Gastrocnemius medialis (tissue), 4 donors: ENCODE data around the gene FAM124B. TPM values are rescaled to one million over a fixed set of nuclear protein-coding genes. Genes with fewer than 3 reads are reported as not detected.
"Not testable (repeated sequence)": the region's sequence is repeated elsewhere in the genome, so short reads cannot be mapped to it uniquely, and the experiment has no call there.

ENCODE experiments used
- ATAC-seq, 2 donors: fragments of 150-250 bp; one replicate each; pipeline ENCODE4 v1.9.1; 2016
- DNase-seq, 2 donors: peaks; one replicate each; pipeline ENCODE4 v3.0.0-alpha.2; 2019
- H3K27ac ChIP-seq, 4 donors: fragments of 200-600 bp; sonication (generic); 1 replicate in 1 of 4; 2 replicates in 3 of 4; pipeline ENCODE4 v1.5.1; 2016 to 2018; ENCODE audit warnings: mild to moderate bottlenecking in 2 of 4, moderate library complexity in 1 of 4
- H3K27me3 ChIP-seq, 3 donors: fragments of 200-600 bp; sonication (generic) in 2 of 3; 1 replicate in 1 of 3; 2 replicates in 2 of 3; pipeline versions ENCODE4 v1.5.1 to v1.6.0; 2016 to 2019; ENCODE audit warnings: mild to moderate bottlenecking in 1 of 3, moderate library complexity in 1 of 3
- H3K36me3 ChIP-seq, 2 donors: fragments of 200-600 bp; sonication (generic) in 1 of 2; one replicate each; pipeline ENCODE4 v1.5.1; 2017 to 2018
- H3K4me1 ChIP-seq, 2 donors: fragments of 200-600 bp; sonication (generic) in 1 of 2; one replicate each; pipeline ENCODE4 v1.5.1; 2016 to 2017; ENCODE audit warnings: mild to moderate bottlenecking in 2 of 2
- H3K4me3 ChIP-seq, 4 donors: fragments of 200-600 bp; sonication (generic) in 3 of 4; 1 replicate in 1 of 4; 2 replicates in 3 of 4; pipeline ENCODE4 v1.5.1; 2016 to 2019; ENCODE audit warnings: mild to moderate bottlenecking in 2 of 4
- H3K9me3 ChIP-seq, 3 donors: fragments of 200-600 bp; sonication (generic) in 2 of 3; 1 replicate in 1 of 3; 2 replicates in 2 of 3; pipeline ENCODE4 v1.5.1; 2016 to 2019
- POLR2A ChIP-seq, 2 donors: fragments of 450-650 bp; IDR thresholded peaks; one replicate each; pipeline ENCODE4 v1.6.1; 2017; ENCODE audit warnings: antibody characterized with exemption in 2 of 2, mild to moderate bottlenecking in 2 of 2, moderate library complexity in 2 of 2
- in situ Hi-C, 4 donors: fragments of 200-750 bp; cut with MboI; loops; one replicate each; pipeline versions ENCODE4 v1.15.0 to v1.8.0; 2017; ENCODE audit warnings: low sequenced_read_pairs in 4 of 4
- intact Hi-C: fragments of 100-400 bp; cut with DNase I; formaldehyde crosslinking; loops from one replicate; pipeline ENCODE4 v1.15.1; 2023; ENCODE audit warnings: low total_unique reads
- total RNA-seq, 4 donors: library from RNA; depleted of rRNA; stranded (reverse); fragments of >200 nt; gene quantifications; one replicate each; pipeline versions ENCODE4 v1.1.0 to v1.2.3, GENCODE V29; 2016
- TF ChIP-seq, protein P1 (sequence below), 5 experiments: fragments of 450-650 bp in 3 of 5; fragments of 200-600 bp in 2 of 5; sonication (generic) in 2 of 5; IDR thresholded peaks in 4 of 5; conservative IDR thresholded peaks in 1 of 5; 1 replicate in 4 of 5; 2 replicates in 1 of 5; pipeline ENCODE4 v1.5.1; 2016 to 2019; ENCODE audit warnings: antibody characterized with exemption in 5 of 5, mild to moderate bottlenecking in 3 of 5, moderate library complexity in 3 of 5

The FAM124B gene
- total RNA-seq, 4 donors from 2014 or later: 1.7 to 2.4 (median 2.1) TPM

DNA sequence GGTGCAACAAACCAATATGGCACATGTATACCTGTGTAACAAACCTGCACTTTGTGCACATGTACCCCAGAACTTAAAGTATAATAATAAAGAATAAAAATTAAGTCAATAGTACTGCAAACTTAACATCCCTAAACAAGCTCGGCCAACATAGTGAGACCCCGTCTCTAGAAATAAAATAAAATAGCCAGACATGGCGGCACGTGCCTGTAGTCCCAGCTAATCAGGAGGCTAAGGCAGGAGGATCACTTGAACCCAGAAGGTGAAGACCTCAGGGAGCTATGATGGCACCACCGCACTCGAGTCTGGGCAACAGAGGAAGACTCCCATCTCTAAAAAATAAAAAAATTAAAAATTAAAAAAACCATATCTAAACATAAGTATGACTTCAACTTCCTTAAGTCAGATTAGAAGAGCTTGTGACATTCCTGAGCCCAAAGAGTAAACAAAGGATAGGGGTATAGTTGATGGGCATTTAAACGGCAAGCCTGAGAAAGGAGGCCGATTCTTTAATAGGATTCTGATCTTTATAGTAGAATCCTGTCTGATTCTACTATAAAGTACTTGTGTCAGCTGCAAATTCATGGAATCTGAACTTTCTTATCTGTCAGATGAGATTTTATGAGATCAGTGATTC lies 1.6 kb downstream of the FAM124B start:
- Histone ChIP-seq H3K9me3 (no peaks in the 10 kb centered on the region), H3K36me3 (no peaks in the 10 kb centered on the region), H3K4me1 (peaks cover 0 to 3% of the 10 kb centered on the region in 2 donors), H3K27ac (peak overlapping the region; percentile 30 to 74 (median 56)), H3K4me3 (peak overlapping the region; percentile 39 to 51 (median 48)), H3K27me3 (no peaks in the 10 kb centered on the region)
- intact Hi-C loops: no loop called here
- DNase-seq (no peak), ATAC-seq (no peak)
- in situ Hi-C loops: no loop called here
- TF ChIP-seq, protein P1, sequence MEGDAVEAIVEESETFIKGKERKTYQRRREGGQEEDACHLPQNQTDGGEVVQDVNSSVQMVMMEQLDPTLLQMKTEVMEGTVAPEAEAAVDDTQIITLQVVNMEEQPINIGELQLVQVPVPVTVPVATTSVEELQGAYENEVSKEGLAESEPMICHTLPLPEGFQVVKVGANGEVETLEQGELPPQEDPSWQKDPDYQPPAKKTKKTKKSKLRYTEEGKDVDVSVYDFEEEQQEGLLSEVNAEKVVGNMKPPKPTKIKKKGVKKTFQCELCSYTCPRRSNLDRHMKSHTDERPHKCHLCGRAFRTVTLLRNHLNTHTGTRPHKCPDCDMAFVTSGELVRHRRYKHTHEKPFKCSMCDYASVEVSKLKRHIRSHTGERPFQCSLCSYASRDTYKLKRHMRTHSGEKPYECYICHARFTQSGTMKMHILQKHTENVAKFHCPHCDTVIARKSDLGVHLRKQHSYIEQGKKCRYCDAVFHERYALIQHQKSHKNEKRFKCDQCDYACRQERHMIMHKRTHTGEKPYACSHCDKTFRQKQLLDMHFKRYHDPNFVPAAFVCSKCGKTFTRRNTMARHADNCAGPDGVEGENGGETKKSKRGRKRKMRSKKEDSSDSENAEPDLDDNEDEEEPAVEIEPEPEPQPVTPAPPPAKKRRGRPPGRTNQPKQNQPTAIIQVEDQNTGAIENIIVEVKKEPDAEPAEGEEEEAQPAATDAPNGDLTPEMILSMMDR (IDR thresholded peaks at IDR 0.05 in 4 of 5, conservative IDR thresholded peaks at IDR 0.05 in 1 of 5): no peak
- TF ChIP-seq POLR2A (IDR thresholded peaks at IDR 0.05): no peak

DNA sequence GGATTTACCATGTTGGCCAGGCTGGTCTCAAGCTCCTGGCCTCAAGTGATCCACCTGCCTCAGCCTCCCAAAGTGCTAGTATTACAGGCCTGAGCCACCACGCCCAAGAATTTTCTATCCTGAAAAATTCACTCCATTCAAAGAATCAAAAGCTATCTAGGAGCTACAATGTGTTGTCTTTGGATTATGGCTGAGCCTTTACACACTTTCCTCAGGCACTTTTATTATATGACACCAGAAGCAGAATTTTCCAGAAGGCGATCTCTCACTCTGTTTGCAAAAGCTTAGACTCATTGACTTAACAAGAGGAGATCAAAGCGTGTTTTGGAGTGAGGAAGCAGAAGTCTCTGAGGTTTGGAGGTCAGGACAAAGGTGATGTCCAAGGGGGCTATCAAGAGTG lies 3.6 kb downstream of the FAM124B start:
- in situ Hi-C loops: no loop called here

DNA sequence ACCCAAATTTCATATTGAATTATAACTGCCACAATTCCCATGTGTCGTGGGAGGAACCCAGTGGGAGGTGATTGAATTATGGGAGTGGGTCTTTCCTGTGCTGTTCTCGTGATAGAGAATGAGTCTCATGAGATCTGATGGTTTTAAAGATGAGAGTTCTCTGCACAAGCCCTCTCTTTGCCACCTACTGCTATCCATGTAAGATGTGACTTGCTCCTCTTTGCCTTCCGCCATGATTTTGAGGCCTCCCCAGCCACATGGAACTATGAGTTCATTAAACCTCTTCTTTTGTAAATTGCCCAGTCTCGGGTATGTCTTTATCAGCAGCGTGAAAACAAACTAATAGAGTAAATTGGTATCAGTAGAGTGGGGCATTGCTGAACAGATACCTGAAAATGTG lies 4.8 kb downstream of the FAM124B start:
- H3K9me3 ChIP-seq, H3K4me3 ChIP-seq, H3K36me3 ChIP-seq, H3K27ac ChIP-seq, ATAC-seq, H3K4me1 ChIP-seq, H3K27me3 ChIP-seq, in situ Hi-C loops, intact Hi-C loops, DNase-seq: not testable (repeated sequence)

More for the DNA sequence above, 3.6 kb downstream of the FAM124B start:
- no peak for DNase-seq
- ATAC-seq: no peak
- Histone ChIP-seq H3K36me3 (no peaks in the 10 kb centered on the region), H3K9me3 (no peaks in the 10 kb centered on the region), H3K27ac (no peak overlapping the region), H3K27me3 (no peaks in the 10 kb centered on the region), H3K4me1 (peaks cover 0 to 3% of the 10 kb centered on the region in 2 donors), H3K4me3 (peak overlapping the region in 1 of 4 donors; percentile 51)
- intact Hi-C loops: no loop called here
- TF ChIP-seq POLR2A (IDR thresholded peaks at IDR 0.05): no peak
- TF ChIP-seq, protein P1 (IDR thresholded peaks at IDR 0.05 in 4 of 5, conservative IDR thresholded peaks at IDR 0.05 in 1 of 5): no peak

DNA sequence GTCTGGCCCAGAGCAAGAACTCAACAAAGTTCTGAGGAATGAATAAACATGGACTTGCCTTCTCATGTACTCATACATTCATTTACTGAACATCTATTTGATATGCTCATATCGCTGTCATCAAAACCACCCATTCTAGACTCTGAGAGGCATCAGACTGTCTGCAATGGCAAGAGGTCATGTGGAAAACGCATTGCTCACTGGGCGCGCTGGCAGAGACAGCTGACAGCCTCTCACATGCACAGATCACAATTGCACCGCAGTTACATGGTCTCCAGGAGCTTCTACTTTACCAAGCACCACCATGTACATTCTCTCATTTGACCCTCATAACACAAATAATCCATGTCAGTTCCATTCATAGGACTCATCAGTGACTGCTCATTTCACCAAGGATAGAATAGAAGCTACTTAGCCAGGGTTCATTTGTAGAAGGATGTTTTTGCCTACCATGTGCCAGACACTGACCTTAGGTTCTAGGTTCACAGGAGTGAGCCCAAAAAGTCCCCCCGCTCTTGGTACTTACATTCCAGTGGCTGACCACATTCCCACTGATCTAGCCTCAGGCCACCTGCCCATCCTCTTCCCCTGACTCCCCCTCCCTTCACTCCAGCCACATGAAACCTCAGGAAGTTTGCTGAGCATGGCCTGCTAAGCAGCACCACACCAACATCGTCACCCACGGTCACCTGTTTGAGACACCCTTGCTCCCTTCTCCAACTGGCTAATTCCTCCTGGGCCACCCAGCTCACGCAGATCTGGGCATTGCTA lies 6.1 kb downstream of the FAM124B start:
- no peak for TF ChIP-seq POLR2A (IDR thresholded peaks at IDR 0.05)
- TF ChIP-seq, protein P1 (IDR thresholded peaks at IDR 0.05 in 4 of 5, conservative IDR thresholded peaks at IDR 0.05 in 1 of 5): no peak
- intact Hi-C loops: no loop called here

DNA sequence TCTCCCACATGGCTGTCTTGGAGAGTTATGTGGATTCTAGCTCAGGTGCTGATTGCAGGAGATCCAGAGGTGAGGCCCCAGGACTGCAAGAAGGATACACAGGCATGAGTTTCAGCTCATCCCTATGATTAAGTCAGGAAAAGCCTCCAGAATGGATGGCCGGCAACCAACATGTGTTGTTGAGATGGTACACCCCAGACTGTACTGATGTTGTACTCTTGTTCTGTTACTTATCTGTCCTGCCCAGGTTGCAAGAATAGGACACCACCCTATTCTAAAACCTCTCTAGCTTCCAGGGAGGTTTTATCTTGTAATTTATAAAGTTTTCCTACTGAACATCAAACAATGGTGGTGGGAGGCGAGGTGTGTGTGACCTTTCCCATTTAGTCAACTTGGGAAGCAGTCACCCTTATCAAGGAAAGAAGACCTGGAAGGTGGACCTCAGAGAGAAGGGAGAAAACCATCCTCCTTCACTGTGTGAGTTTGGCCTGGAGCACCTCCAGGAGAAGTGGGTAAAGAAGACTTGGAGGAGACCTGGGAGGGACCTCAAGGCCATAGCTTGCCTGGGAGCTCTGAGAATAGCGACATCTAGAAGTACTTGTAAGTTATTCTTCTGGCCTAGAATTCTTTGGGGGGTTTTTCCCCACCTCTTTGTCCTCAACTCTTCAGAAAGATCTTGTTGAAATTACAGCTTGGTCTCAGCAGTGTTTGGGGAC lies 8.6 kb downstream of the FAM124B start:
- no peaks in the 10 kb centered on the region for H3K4me1 ChIP-seq
- TF ChIP-seq POLR2A (IDR thresholded peaks at IDR 0.05): no peak
- TF ChIP-seq, protein P1 (IDR thresholded peaks at IDR 0.05 in 4 of 5, conservative IDR thresholded peaks at IDR 0.05 in 1 of 5): no peak
- no peaks in the 10 kb centered on the region for H3K36me3 ChIP-seq
- ATAC-seq: no peak
- no peak overlapping the region for H3K27ac ChIP-seq
- intact Hi-C loops (no loop called here), in situ Hi-C loops (no loop called here)
- H3K27me3 ChIP-seq: no peaks in the 10 kb centered on the region
- DNase-seq: no peak
- H3K4me3 ChIP-seq: no peak overlapping the region
- H3K9me3 ChIP-seq: no peaks in the 10 kb centered on the region

More for the DNA sequence above, 6.1 kb downstream of the FAM124B start:
- DNase-seq (no peak), ATAC-seq (no peak)
- H3K36me3 ChIP-seq: no peaks in the 10 kb centered on the region
- peak overlapping the region in 1 of 4 donors; percentile 2 for H3K4me3 ChIP-seq
- H3K27ac ChIP-seq: no peak overlapping the region
- no peaks in the 10 kb centered on the region for H3K9me3 ChIP-seq
- in situ Hi-C loops: no loop called here
- no peaks in the 10 kb centered on the region for H3K27me3 ChIP-seq
- no peaks in the 10 kb centered on the region for H3K4me1 ChIP-seq
